Subcutaneous adipose tissue (tissue), 4 donors: ENCODE measurements around the gene MRPL49. TPM values are rescaled to one million over a fixed set of nuclear protein-coding genes. Genes with fewer than 3 reads are reported as not detected.

Experiments
- CTCF ChIP-seq: fragments of 450-650 bp; IDR thresholded peaks from one replicate; pipeline ENCODE4 v1.5.1; 2016; ENCODE audit warnings: low read depth, mild to moderate bottlenecking, control low read depth, antibody characterized with exemption, moderate library complexity
- total RNA-seq, 4 donors: library from RNA; depleted of rRNA; stranded (reverse); fragments of >200 nt; gene quantifications; one replicate each; pipeline ENCODE4 v1.1.0, GENCODE V29; 2016

Gene MRPL49
- total RNA-seq, 4 donors from 2014 or later = 34.1 to 60.8 (median 48.7) TPM

DNA sequence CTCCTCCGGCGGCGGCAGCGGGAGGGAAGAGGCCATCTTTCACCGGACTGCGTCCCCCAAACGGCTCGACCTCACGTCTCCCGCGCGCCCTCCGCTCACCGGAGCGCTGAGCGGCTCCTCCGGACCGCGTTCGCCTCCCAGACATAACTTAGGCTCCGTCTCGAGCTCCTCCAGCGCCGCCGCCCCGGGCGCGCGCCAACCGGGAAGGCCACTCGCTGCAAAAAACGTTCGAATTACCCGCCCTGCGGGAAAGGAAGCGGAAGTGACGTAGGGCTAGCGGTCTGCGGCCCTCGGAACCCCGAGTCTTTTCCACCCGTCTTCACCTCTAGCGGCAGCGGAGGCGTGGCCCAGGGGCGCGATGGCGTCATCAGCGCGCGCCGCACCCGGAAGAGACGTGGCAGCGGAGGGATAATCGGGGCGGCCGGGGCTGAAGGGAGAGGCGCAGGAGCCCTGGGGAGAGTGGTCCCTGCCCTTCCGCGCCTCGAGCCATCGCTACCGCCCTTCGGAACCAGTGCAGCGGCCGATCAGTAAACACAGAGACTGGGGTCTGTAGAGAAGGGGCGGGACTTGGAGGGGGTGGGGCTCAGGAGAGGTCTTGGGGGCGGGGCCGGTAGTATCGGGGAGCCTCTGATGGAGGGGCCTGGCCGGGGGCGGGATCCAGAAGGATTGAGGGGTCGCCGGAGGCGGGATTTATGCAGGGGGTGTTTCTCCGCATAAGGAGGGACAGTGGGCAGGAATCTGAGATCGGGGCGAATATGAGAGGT lies 38.1 kb upstream of the MRPL49 start, which contains the start of the genes CDCA5 and ZFPL1:
Gene CDCA5, minus strand, starts transcription at position 207 of the 764 bp plus-strand sequence. Its CDS starts 62 bp downstream, at position 145.
Gene ZFPL1, plus strand, starts transcription at position 389 of the 764 bp plus-strand sequence. CDS start 477 bp downstream, outside the sequence.
- TF ChIP-seq CTCF = no peak

GRCh38 chr11:65084598-65085375 lies 37.3 kb upstream of the MRPL49 start:
- TF ChIP-seq CTCF = no peak

GRCh38 chr11:65085446-65085845 lies 36.7 kb upstream of the MRPL49 start:
- no peak for TF ChIP-seq CTCF

- TF ChIP-seq CTCF = no peak
Measured at GRCh38 chr11:65086809-65087208, 35.3 kb upstream of the MRPL49 start.

GRCh38 chr11:65087216-65087615 lies 34.9 kb upstream of the MRPL49 start:
- no peak for TF ChIP-seq CTCF

DNA sequence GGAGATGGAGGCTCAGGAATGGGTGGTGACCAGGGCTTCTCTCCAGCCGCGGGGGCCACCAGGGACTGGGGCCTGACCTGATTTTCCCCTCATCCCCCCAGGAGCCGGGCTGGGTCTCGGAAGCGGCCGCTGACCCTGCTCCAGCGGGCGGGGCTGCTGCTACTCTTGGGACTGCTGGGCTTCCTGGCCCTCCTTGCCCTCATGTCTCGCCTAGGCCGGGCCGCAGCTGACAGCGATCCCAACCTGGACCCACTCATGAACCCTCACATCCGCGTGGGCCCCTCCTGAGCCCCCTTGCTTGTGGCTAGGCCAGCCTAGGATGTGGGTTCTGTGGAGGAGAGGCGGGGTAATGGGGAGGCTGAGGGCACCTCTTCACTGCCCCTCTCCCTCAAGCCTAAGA lies 34.3 kb upstream of the MRPL49 start:
- no peak for TF ChIP-seq CTCF

DNA sequence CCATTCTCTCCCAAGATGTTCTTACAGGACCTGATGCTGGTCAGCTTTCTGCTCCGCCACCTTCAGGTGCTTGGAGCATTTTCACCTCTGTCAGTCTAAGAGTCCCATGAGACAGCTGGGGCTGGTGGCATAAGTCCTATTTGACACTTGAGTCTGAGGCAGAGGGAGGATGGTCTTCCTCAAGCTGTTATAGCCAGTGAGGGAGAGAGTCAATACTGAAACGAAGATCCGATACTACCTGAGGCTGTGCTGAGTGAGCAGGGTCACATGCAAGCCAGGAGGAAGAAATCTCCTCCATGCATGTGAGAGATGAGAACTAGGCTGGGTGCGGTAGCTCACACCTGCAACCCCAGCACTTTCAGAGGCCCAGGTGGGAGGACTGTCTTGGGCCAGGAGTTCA lies 32.5 kb upstream of the MRPL49 start:
- TF ChIP-seq CTCF = no peak
